ENCODE measurements around the gene KDM6B. TPM values are rescaled to one million over a fixed set of nuclear protein-coding genes. Genes with fewer than 3 reads are reported as not detected.

KDM6B gene
- total and polyA plus RNA-seq, 9 of the 15 experiments (the other 6 are each of a cell fraction or from before 2014, with no cell fraction given) = 0.01 to 22.9 (median 2.2) TPM

DNA sequence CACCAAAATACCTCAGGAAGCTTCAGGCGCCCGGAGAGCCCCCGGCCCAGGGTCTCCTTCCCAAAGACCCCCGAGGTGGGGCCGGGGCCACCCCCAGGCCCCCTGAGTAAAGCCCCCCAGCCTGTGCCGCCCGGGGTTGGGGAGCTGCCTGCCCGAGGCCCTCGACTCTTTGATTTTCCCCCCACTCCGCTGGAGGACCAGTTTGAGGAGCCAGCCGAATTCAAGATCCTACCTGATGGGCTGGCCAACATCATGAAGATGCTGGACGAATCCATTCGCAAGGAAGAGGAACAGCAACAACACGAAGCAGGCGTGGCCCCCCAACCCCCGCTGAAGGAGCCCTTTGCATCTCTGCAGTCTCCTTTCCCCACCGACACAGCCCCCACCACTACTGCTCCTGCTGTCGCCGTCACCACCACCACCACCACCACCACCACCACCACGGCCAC lies 14.1 kb downstream of the KDM6B start:
- no peak for ATAC-seq
- 100% methylated on average over 2 of the region's 20 CpGs for WGBS (ENCODE audit: insufficient coverage, low coverage, missing lambda C conversion rate)
- peaks cover 4% of the 10 kb centered on the region; the same call in 1 of the 2 replicates for H4K20me1 ChIP-seq (replicated peaks; ENCODE audit: control insufficient read depth, insufficient read depth, low read length)
- no peak overlapping the region for H3K4me2 ChIP-seq (ENCODE audit: insufficient read depth, low read length)
- ChIA-PET CTCF (ENCODE audit: low intra/inter-chr PET ratio) (no interaction called here), POLR2A (interaction anchor here (1.3 to 1.6 kb wide), 2 partner anchors 9 kb away, joined by 4 to 6 read pairs; partner anchors contain the start of genes CYB5D1 and NAA38)
- BruUV-seq (replicated peaks) = no TSS peak
- DNase-seq (ENCODE audit: extremely low read depth in 1 of 4, low spot score in 3 of 4) = no peak
- no peak for FAIRE-seq
- in situ Hi-C loops (cut with MboI) = no loop called here
- H3K9ac ChIP-seq (ENCODE audit: insufficient read depth in 1 of 2, low read depth in 2 of 2, low read length in 2 of 2) = no peak overlapping the region
- H3K9me3 ChIP-seq (replicated peaks; ENCODE audit: control insufficient read depth, insufficient read depth, low read depth, low read length) = no peaks in the 10 kb centered on the region
- no peak overlapping the region for H3K27ac ChIP-seq (ENCODE audit: extremely low read depth, low read depth, low read length)
- peaks cover 70% of the 10 kb centered on the region; the same call in 2 of the 3 replicates for H3K36me3 ChIP-seq (ENCODE audit: control insufficient read depth, insufficient read depth, low read length)
- no peaks in the 10 kb centered on the region for H3K27me3 ChIP-seq (ENCODE audit: control insufficient read depth in 2 of 2, insufficient read depth in 2 of 2, low read length in 2 of 2)
- H2AFZ ChIP-seq (ENCODE audit: low read depth, low read length) = no peak overlapping the region
- peaks cover 26% of the 10 kb centered on the region for H3K79me2 ChIP-seq (ENCODE audit: control insufficient read depth, insufficient read depth, low read length)
- peaks cover 3% of the 10 kb centered on the region for H3K9me1 ChIP-seq (ENCODE audit: control insufficient read depth, insufficient read depth, low read length)
- H3K4me1 ChIP-seq (replicated peaks in 1 of 2; ENCODE audit: control insufficient read depth in 2 of 2, insufficient read depth in 2 of 2, low read length in 2 of 2) = peaks cover 0 to 39% of the 10 kb centered on the region in 2 experiments; a peak in 3 of 5 replicates
- intact Hi-C loops (cut with micrococcal nuclease) = no loop called here
- TF ChIP-seq GATAD2B (IDR thresholded peaks at IDR 0.05; ENCODE audit: borderline replicate concordance) (no peak), ZNF121 (CRISPR knock-in tag; conservative IDR thresholded peaks at IDR 0.05) (no peak)
- TF ChIP-seq, protein P1, sequence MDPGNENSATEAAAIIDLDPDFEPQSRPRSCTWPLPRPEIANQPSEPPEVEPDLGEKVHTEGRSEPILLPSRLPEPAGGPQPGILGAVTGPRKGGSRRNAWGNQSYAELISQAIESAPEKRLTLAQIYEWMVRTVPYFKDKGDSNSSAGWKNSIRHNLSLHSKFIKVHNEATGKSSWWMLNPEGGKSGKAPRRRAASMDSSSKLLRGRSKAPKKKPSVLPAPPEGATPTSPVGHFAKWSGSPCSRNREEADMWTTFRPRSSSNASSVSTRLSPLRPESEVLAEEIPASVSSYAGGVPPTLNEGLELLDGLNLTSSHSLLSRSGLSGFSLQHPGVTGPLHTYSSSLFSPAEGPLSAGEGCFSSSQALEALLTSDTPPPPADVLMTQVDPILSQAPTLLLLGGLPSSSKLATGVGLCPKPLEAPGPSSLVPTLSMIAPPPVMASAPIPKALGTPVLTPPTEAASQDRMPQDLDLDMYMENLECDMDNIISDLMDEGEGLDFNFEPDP (CRISPR knock-in tag; IDR thresholded peaks at IDR 0.05) = no peak
- H3K4me3 ChIP-seq = no peak overlapping the region

DNA sequence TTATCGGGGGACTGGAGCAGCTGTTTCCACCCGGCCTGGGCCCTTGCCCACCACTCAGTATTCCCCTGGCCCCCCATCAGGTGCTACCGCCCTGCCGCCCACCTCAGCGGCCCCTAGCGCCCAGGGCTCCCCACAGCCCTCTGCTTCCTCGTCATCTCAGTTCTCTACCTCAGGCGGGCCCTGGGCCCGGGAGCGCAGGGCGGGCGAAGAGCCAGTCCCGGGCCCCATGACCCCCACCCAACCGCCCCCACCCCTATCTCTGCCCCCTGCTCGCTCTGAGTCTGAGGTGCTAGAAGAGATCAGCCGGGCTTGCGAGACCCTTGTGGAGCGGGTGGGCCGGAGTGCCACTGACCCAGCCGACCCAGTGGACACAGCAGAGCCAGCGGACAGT lies 14.7 kb downstream of the KDM6B start:
- WGBS (ENCODE audit: insufficient coverage, low coverage, missing lambda C conversion rate) = 100% methylated on average over 7 of the region's 21 CpGs
- H3K9me1 ChIP-seq (ENCODE audit: control insufficient read depth, insufficient read depth, low read length) = peaks cover 3% of the 10 kb centered on the region
- no peak overlapping the region for H2AFZ ChIP-seq (ENCODE audit: low read depth, low read length)
- peaks cover 0 to 37% of the 10 kb centered on the region in 2 experiments; a peak in 3 of 5 replicates for H3K4me1 ChIP-seq (replicated peaks in 1 of 2; ENCODE audit: control insufficient read depth in 2 of 2, insufficient read depth in 2 of 2, low read length in 2 of 2)
- H3K27ac ChIP-seq (ENCODE audit: extremely low read depth, low read depth, low read length) = no peak overlapping the region
- H3K9ac ChIP-seq (ENCODE audit: insufficient read depth in 1 of 2, low read depth in 2 of 2, low read length in 2 of 2) = no peak overlapping the region
- no TSS peak for BruUV-seq (replicated peaks)
- no peak overlapping the region for H3K4me2 ChIP-seq (ENCODE audit: insufficient read depth, low read length)
- H3K27me3 ChIP-seq (ENCODE audit: control insufficient read depth in 2 of 2, insufficient read depth in 2 of 2, low read length in 2 of 2) = no peaks in the 10 kb centered on the region
- in situ Hi-C loops (cut with MboI) = no loop called here
- H4K20me1 ChIP-seq (replicated peaks; ENCODE audit: control insufficient read depth, insufficient read depth, low read length) = peaks cover 4% of the 10 kb centered on the region; the same call in 1 of the 2 replicates
- DNase-seq (ENCODE audit: extremely low read depth in 1 of 4, low spot score in 3 of 4) (no peak), FAIRE-seq (no peak), ATAC-seq (no peak)
- intact Hi-C loops (cut with micrococcal nuclease) = no loop called here
- ChIA-PET POLR2A (interaction anchor here (1.3 to 1.6 kb wide), 2 partner anchors 9 to 10 kb away, joined by 4 to 6 read pairs; partner anchors contain the start of genes CYB5D1 and NAA38), CTCF (ENCODE audit: low intra/inter-chr PET ratio) (no interaction called here)
- peaks cover 20% of the 10 kb centered on the region for H3K79me2 ChIP-seq (ENCODE audit: control insufficient read depth, insufficient read depth, low read length)
- peaks cover 71% of the 10 kb centered on the region; the same call in 2 of the 3 replicates for H3K36me3 ChIP-seq (ENCODE audit: control insufficient read depth, insufficient read depth, low read length)
- H3K9me3 ChIP-seq (replicated peaks; ENCODE audit: control insufficient read depth, insufficient read depth, low read depth, low read length) = no peaks in the 10 kb centered on the region
- no peak overlapping the region for H3K4me3 ChIP-seq
- no peak for TF ChIP-seq MAZ (CRISPR knock-in tag; conservative IDR thresholded peaks at IDR 0.05 in 1 of 2, IDR thresholded peaks at IDR 0.05 in 1 of 2)
- no peak for TF ChIP-seq NCOA4 (IDR thresholded peaks at IDR 0.05; ENCODE audit: partially characterized antibody)
- TF ChIP-seq RCOR1 (IDR thresholded peaks at IDR 0.05; ENCODE audit: borderline replicate concordance in 1 of 2, low read depth in 2 of 2, low read length in 2 of 2) = no peak
- no peak for TF ChIP-seq TAF15 (IDR thresholded peaks at IDR 0.05; ENCODE audit: low read depth, low read length)
- TF ChIP-seq, protein P2, sequence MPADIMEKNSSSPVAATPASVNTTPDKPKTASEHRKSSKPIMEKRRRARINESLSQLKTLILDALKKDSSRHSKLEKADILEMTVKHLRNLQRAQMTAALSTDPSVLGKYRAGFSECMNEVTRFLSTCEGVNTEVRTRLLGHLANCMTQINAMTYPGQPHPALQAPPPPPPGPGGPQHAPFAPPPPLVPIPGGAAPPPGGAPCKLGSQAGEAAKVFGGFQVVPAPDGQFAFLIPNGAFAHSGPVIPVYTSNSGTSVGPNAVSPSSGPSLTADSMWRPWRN (IDR thresholded peaks at IDR 0.05; ENCODE audit: low read depth) = no peak
- no peak for TF ChIP-seq TAF1 (IDR thresholded peaks at IDR 0.05; ENCODE audit: control insufficient read depth, extremely low read depth, insufficient read depth, low read length, severe bottlenecking)
- TF ChIP-seq RAD51 (IDR thresholded peaks at IDR 0.05; ENCODE audit: borderline replicate concordance, low read depth) = no peak
- TF ChIP-seq CCAR2 (IDR thresholded peaks at IDR 0.05; ENCODE audit: low read depth, low read length) = no peak
- no peak for TF ChIP-seq ZNF197 (CRISPR knock-in tag; IDR thresholded peaks at IDR 0.05; ENCODE audit: low read depth)
- TF ChIP-seq ELF2 (CRISPR knock-in tag; IDR thresholded peaks at IDR 0.05) = no peak

Measured in K562 (cell line).